ENCODE data around the gene DDX25. TPM values are rescaled to one million over a fixed set of nuclear protein-coding genes. Genes with fewer than 3 reads are reported as not detected.

The DDX25 gene
- total and polyA plus RNA-seq, 10 of the 15 experiments (the other 5 are each of a cell fraction or from before 2014, with no cell fraction given): 0.05 TPM; not detected in 9

GRCh38 chr11:125924384-125925007 lies 20.2 kb downstream of the DDX25 start:
- BruUV-seq (replicated peaks): no TSS peak
- ChIA-PET CTCF (interaction anchor here (0.7 to 5.9 kb wide), 8 partner anchors 12 to 561 kb away, joined by 3 to 120 read pairs (median 6); no protein-coding TSS in a partner anchor), POLR2A (no interaction called here), RAD21 (ENCODE audit: unreplicated experiment) (interaction anchor here (2.0 to 3.7 kb wide), 2 partner anchors 265 to 269 kb away, joined by 6 to 27 read pairs; no protein-coding TSS in a partner anchor), SMC1A (ENCODE audit: uncharacterized antibody, unreplicated experiment) (interaction anchor here (0.6 to 6.3 kb wide), 6 partner anchors 14 to 277 kb away, joined by 3 to 61 read pairs (median 4); no protein-coding TSS in a partner anchor)
- Histone ChIP-seq H3K9ac (ENCODE audit: control insufficient read depth, insufficient read depth, low read length) (no peak overlapping the region), H3K36me3 (ENCODE audit: control insufficient read depth in 2 of 2, insufficient read depth in 2 of 2, low read length in 1 of 2) (no peaks in the 10 kb centered on the region), H4K20me1 (ENCODE audit: control insufficient read depth, insufficient read depth) (no peaks in the 10 kb centered on the region), H3K4me2 (ENCODE audit: control insufficient read depth, insufficient read depth) (no peak overlapping the region), H3K4me3 (no peak overlapping the region), H3K4me1 (ENCODE audit: control insufficient read depth, insufficient read depth, low read length) (no peaks in the 10 kb centered on the region), H3K27me3 (replicated peaks in 1 of 2; ENCODE audit: control insufficient read depth in 2 of 2, insufficient read depth in 2 of 2, low read length in 1 of 2) (no peaks in the 10 kb centered on the region), H3K9me3 (replicated peaks; ENCODE audit: control insufficient read depth, insufficient read depth, low read length) (no peaks in the 10 kb centered on the region), H2AFZ (ENCODE audit: control insufficient read depth, low read depth, low read length) (no peak overlapping the region), H3K27ac (ENCODE audit: control insufficient read depth, insufficient read depth) (no peak overlapping the region), H3K79me2 (ENCODE audit: control insufficient read depth, insufficient read depth, low read length) (no peaks in the 10 kb centered on the region)
- FAIRE-seq (no peak), ATAC-seq (no peak), DNase-seq (ENCODE audit: low read depth, low spot score) (no peak)
- in situ Hi-C loops (cut with MboI) (loop anchor here (5.0 kb wide), 1 partner anchor 268 kb away; no protein-coding TSS in a partner anchor), intact Hi-C loops (cut with micrococcal nuclease; ENCODE audit: unreplicated experiment) (loop anchor here (5.0 to 10.0 kb wide), 2 partner anchors 138 to 390 kb away; partner anchors contain the start of gene CDON)
- 55% methylated on average over 9 of the region's 9 CpGs for WGBS (ENCODE audit: insufficient coverage, insufficient replicate concordance, low lambda C conversion rate, missing lambda C conversion rate)
- TF ChIP-seq PRDM15 (CRISPR knock-in tag; IDR thresholded peaks at IDR 0.05) (no peak), HSF1 (IDR thresholded peaks at IDR 0.05; ENCODE audit: low read depth, low read length) (no peak), YBX1 (IDR thresholded peaks at IDR 0.05) (no peak), RAD21 (IDR thresholded peaks at IDR 0.05; ENCODE audit: insufficient read depth, low read depth, low read length) (no peak), POU2F2 (IDR thresholded peaks at IDR 0.05; ENCODE audit: borderline replicate concordance, low read depth, low read length) (no peak), SREBF2 (IDR thresholded peaks at IDR 0.05; ENCODE audit: low read length) (no peak), BCL11A (IDR thresholded peaks at IDR 0.05; ENCODE audit: low read depth, low read length) (no peak), PAX5 (IDR thresholded peaks at IDR 0.05; ENCODE audit: borderline replicate concordance, low read depth, low read length) (no peak), REST (IDR thresholded peaks at IDR 0.05; ENCODE audit: low read depth, low read length) (no peak), ZBTB11 (CRISPR knock-in tag; IDR thresholded peaks at IDR 0.05) (no peak)

Measured in GM12878 (cell line).